Measurements from ENCODE around the gene C10orf53. TPM values are rescaled to one million over a fixed set of nuclear protein-coding genes. Genes with fewer than 3 reads are reported as not detected.
"Not testable (repeated sequence)": the region's sequence is repeated elsewhere in the genome, so short reads cannot be mapped to it uniquely, and the experiment has no call there.

Gene C10orf53
- polyA plus RNA-seq, 12 donors = 0.08 TPM; not detected in 11

DNA sequence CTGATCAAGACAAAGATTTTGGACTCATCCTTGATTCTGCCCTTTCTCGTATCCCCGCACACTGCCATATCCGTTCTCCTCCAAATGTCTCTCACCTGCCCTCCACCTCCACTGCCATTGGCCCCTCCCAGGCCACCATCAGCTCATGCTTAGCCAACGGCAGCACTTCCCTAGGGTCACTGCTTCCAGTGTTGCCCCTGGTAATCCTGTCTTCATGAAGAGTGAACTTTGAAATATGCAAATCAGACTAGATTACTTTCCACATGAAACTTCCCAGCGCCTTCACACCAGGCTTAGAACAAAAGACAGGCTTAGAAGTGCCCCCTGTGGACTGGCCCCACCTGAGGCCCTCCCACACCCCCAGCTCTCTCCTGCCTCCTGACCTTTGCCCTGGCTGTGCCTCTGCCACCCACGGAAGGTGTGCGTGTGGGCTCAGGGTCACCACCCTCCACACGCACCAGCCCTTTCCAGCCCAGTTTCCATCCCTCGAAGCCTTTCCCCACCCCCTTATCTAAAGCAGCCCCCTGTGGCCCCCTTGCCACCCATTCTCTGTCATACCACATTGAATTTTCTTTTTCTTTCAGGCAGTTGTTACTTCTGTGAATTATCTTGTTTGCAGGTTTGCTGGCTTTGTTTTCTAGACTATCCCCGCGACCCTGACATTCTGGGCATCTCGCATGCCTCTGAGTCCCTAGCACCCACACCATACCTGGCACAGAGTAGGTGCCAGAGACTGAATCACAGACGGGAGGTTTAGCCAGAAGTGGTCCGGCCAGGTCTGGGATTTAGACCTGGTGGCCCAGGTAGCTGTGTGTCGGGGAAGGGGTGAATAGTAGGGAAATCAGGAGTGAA lies 26.8 kb upstream of the C10orf53 start:
- no peak for DNase-seq

DNA sequence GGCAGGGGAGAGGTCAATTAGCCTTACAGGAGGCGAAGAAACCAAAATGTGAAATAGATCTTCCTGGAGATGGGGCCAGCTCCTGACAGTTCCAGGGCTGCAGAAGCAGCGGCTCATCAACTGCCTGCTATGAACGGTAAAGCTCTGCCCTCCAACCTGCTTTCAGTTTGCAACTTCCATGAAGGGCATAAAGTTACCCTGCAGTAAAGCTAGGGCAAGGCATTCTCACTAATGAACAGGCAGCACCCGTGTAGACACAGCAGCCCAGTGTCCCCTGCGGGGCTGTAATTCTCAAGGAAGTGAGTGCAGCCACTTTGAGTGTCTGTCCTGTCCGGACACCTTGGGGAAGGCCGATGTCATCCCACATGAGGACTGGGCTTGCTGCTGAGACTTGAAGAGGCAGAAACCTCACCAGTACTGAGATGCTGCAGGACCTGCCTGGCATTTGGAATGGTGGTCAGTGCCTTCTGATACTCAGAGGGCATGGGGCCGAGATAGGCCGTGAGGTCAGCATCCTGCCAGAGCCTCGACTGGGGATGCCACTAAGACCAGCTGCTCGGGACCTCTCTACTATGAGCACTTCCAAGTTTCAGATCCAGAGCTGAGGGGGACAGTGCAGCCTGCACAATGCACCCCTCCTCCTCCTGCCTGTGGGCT lies 26.1 kb upstream of the C10orf53 start:
- DNase-seq = no peak

DNA sequence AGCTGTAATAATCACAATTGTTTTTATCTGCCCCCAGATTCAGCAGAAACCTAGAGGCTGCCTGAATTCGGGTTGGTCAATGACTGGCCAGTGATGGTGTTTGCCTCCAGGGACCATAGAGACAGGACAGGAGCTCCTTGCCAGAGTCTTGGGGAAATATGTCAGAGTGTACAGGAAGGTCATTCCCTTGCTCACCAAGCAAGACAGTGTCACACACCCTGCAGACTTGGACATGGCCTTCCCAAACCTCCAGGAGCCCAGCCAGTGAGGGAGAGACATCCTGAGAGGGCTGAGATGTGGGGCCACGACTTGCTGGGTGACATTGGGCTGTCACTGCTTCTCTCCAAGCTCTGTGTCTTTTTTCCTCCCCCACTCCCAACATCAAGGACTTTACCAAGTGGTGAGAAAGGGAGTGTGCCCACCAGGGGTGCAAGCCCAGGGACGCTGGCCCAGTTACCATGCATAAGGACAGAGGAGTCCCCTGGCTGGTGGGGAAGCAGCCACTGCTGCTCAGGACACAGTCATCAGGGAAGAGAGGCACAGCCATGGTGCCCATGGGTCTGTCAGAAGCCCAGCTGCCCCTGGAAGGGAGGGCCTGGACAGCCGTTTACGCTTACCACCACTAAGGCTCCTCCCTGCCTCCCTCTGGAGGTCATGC lies 25.3 kb upstream of the C10orf53 start:
- no peak for DNase-seq

DNA sequence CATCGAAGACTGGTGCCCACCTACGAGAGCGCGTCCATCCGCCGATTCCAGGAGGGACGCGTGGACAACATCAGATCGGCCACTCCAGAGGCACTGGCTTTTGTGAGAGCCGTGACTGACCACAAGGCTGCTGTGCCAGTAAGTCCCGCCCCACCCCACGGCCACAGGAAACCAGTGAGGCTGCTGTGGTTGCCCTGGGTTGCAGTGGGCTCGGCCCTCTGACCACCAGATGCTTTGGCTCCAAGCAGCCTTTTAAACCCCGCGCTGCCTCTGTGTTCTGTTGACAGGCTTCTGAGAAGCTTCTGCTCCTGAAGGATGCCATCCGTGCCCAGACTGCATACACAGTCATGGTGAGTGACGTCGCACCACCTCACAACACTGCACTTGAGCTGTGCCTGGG lies 24.4 kb upstream of the C10orf53 start:
- no peak for DNase-seq

DNA sequence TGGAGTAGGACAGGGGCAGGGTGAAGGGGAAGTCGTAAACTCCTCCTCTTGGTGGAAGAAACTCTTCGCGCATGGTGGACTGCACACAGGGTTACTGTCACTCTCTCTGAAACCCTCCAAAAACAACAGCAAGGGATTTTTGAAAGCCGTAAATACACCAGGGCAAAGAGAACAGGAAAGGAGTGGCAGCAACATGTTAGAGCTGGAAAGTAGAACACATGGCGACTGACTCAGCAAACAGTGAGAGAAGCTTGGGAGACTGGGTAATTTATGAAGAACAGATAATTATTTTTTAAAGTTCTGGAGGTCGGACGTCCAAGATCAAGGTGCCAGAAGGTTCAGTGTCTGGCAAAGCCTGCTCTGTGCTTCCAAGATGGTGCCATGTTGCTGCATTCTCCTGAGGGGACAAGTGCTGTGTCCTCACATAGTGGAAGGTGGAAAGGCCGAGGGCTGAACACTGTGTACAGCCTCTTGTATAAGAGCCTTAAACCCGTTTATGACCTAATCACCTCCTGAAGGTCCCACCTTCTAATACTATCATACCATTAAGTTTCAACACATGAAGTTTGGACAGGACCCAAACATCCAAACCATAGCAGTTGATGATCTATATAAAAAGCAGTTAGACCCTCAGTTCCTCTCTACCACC lies 22.5 kb upstream of the C10orf53 start:
- DNase-seq = no peak

DNA sequence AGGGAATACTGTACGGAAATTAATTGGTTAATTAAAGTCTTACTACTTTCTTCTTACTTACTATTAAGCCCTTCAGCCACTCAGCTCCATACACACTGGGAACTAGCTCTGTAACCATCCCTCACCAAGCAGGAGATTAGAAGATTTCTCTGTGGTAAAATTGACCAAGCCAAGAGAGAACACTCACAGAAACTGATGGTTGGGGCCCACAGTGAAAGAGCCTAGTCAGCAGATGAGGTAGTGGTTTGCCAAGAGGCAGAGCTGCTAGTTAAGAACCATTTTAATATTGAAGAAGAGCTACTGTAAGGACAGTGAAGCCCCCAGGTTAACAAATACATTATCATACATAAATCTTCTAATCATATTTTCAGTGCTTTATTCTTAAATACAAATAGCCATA lies 21.8 kb upstream of the C10orf53 start:
- DNase-seq = no peak

DNA sequence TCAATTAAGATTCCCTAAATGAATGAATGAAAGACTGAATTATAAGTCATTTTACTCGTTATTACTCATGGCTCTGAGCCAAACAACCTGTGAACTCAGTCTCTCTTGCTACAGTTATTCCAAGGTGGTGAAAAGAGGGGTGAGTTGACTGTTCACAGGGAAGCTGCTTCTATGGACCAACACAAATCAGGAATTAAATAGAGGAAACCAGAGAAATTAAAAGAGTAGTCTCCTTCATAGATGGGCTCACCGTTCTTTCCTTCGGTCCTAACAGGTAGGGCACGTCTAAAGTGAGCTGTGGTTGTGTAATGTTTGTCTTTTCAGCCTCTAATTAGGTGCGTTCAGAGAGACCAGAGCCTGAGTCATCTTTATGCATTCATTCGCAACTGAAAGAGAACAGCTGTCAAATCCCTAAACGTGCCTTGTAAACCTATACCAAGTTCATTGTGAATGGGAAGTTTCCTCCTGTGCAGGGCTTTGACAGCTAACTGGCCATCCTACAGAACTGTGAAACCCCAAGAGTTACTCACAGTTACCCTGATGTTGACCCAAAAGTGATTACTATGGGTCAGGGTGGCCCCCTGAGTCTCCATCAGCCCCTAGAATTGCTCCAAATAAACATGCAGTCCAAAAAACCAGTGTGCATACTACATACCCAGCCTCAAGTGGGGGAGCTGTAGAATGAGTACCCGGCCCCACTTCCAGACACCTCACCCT lies 18.2 kb upstream of the C10orf53 start:
- no peak for DNase-seq

DNA sequence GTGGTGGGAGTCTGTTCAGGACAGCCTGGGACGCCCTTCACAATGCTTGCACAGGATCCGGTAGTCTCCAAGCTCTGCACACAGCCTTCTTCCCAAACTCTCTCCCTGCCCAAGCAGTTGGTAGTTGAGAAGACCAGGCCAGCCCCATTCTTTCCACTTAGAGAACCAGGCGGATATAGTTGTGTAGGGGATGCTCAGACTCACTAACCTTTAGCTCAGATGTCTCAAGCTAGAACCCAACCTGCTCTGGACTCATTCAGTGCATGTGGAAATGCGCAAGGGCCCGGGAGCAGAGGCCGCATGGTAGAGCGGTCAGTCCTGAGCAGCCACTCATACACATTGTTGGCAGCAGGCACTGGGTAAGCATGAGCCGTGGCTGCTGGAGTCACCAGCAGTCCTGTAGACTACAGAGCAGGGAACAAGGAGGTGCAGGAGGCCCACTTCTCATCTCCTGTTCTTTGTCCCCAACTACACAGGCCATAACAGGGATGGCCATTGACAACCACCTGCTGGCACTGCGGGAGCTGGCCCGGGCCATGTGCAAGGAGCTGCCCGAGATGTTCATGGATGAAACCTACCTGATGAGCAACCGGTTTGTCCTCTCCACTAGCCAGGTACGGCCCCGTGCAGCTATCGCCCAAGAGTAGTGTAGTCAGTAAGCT lies 17.2 kb upstream of the C10orf53 start:
- DNase-seq = no peak

DNA sequence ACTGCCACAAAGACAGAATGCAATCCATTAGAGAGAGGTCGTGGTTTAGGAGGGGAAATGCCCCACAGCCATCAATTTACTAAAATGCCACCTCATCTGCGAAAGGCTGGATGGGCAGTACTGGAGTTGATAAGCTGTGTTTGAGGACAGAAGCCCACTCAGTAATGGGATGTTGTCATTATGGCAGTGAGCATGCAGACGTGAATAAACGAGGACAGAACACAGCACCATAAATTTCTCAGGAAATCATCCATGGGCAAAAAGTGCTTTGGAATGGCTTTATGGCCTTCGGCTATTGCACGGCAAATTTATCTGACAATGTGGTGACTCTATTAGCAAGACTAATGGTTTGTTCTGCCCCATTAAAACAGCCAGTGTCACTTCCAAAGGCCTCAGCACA lies 15.9 kb upstream of the C10orf53 start:
- DNase-seq = no peak

DNA sequence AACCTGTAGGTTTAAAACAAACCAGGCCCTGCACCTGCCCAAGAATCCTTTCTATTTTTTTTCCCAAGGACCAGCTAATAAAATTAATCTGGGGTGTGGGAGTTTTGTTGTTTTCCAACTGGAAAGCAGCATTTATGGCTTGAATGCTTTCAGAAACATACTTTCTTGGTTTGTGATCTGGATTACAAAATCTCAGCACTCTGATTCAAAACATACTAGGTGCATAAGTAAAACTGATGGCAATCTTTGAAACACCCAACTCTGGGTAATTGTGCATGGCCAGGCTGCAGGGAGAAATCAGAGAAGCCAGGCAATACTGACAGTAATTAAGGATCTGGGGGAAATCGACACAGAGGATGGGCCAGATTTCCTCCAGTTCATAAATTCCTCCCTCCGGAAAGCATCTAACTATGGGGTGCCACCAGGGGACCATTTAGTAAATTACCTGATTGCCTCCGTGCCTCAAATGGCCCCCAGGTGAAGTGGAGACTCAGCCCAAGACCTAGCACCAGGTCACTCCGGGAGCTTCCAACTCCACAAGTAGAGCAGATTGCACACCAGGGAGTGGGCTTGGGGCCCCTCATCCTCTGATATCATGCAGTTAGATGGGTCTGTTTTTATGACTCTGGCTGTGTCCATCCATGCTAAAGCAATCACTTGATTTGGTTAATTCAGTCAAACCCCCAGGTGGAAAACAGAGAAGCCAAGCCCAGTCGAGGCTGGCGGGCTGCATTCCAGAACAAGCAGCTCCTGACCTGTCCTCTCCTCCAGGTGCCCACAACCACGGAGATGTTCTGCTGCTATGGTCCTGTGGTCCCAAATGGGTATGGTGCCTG lies 15.2 kb upstream of the C10orf53 start:
- DNase-seq = no peak

DNA sequence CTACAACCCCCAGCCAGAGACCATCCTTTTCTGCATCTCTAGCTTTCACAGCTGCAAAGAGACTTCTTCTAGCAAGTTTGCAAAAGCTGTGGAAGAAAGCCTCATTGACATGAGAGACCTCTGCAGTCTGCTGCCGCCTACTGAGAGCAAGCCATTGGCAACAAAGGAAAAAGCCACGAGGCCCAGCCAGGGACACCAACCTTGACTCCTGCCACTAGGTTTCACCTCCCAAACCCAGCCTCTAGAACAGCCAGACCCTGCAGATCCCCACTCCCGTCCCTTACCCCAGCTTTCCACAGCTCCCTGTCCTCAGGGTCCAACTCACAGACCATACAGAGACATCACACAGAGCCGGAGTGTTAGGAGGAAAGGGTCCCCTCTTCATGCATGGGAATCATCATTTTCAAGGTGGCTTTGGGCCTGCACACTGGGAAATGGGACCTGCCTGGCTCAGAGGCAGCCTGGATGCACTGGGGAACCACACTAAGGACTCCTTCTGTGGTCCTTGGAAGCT lies 14.6 kb upstream of the C10orf53 start:
- no peak for DNase-seq

DNA sequence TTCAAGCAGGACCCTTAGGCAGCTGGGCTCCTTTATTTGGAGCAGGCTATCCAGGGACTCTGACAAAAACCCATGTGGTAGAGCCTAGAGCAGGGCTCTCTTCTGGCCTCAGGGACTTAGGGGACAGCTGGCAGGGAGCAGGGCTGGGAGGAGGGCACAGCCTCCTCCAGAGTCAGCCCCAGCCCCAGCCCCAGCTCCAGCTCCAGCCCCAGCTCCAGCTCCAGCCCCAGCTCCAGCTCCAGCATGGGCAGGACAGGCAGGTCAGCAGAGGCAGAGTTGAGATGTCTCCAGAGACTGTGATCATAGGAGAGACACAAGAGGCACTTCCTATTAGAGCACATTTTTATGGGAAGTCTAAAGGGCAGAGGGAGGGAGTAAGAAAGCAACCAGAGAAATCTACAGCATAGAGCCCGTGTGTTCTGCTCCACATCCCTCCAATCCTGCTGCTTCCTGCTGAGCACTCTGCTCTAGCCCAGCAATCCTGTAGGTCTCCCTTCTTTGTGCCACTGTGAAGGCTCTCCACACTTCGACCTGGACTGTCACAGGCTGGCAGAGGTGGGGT lies 13.3 kb upstream of the C10orf53 start:
- no peak for DNase-seq

DNA sequence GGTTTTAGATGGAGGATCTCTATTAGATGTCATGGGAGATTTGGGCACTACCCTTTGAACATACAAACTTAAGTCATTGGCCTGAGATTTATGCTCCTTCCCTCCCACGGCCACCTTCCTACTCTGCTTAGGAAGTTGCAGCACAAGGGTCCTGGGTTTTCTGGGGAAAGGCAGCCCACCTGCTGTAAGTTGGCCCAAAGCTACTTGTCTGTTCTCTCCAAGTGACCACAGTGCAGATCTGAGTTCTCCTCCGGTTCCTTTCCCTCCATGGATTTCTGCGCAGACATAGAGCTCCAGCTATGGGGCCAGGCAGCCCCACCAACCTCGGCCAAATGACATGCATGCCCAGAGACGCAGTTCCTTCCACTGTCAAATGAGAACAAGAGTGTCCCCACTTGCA lies 12.8 kb upstream of the C10orf53 start:
- no peak for DNase-seq

DNA sequence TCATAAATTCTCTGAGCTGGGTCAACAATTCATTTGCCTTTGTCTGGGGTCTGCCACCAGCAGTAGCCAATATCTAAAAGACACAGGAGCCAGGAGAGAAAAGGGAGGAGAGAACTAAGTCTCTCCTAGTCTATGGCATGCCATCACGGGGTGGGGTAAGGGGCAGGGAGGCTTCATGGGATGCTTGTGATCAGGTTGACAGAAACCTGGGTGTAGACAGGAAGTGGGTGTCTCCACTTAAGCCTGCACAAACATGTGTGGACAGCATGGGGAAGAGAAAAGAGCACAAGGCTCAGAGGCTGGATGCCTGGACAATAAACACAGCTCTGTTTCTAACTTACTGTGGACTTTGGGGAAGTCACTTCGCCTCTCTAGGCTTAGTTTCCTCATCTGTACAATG lies 11.5 kb upstream of the C10orf53 start:
- DNase-seq = no peak

DNA sequence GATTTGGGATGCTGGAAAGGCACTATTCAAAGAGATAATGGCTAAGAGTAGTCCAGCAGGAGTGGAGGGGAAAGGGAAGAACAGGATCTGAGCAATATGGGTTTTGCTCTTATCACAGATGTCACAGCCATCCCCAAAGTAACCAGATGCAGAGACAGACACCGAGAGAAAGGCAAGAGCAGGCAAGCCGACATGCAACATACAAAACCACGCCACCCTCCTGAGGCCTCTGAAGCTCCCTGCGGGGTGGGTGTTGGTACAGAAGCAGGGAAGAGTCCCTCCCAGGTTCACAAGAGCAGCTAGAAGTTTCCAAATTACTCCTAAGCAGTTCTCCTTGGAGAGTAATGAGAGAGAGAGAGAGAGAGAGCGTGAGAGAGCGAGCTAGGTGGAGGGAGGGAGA lies 10.8 kb upstream of the C10orf53 start:
- no peak for DNase-seq

DNA sequence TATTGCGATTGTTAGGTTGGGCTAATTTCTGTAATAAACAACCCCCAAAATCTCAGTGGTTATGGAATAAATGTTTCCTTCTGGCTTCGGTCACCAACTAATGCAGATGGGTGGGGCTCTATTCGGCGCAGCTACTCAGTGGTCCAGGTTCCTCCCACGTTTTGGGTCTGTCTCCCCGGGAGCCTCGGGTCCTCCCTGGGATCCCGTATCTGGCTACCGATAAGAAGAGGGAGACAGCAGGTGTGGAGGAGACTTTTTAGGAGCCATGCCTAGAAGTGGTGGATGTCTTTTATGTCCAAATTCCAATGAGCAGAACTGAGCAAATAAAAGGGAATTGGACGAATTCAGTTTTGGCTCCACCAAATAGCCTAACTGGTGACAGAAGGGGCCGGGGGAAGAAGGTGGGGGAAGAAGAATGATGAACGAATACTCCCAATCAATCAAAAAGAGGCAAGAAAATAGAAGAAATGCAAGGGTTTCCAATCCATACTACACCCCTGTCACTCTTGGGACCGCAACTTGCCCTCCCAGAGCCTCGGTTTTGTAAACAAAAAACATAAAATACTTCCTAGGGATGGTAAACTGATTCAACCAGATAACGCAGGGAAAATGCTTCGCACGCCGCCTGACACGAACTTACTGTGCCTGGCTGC lies 498 bp upstream of the C10orf53 start:
- DNase-seq = no peak

DNA sequence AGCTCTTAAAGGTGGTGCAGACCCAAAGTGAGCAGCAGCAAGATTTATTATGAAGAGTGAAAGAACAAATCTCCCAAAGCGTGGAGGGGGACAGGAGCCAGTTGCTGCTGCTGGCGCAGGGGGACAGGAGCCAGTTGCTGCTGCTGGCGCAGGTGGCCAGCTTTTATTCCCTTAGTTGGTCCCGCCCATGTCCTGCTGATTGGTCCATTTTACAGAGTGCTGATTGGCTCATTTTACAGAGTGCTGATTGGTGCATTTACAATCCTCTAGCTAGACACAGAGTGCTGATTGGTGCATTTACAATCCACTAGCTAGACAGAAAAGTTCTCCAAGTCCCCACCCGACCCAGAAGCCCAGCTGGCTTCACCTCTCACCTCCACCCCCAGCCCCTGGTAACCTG lies 3.0 kb downstream of the C10orf53 start:
- not testable (repeated sequence) for DNase-seq

DNA sequence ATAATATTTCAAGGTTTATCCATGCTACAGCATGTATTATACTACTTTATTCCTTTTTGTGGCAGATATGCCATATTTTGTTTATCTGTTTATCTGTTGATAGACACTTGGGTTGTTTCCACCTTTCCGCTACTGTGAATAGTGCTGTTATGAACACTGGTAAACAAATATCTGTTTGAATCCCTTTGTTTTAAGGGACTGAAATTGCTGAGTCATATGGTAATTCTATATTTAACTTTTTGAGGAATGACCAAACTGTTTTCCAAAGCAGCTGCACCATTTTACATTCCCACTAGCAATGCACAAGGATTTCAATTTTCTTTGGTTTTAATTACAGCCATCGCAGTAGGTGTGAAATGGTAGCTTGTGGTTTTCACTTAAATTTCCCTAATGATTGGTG lies 3.4 kb downstream of the C10orf53 start:
- no peak for DNase-seq

DNA sequence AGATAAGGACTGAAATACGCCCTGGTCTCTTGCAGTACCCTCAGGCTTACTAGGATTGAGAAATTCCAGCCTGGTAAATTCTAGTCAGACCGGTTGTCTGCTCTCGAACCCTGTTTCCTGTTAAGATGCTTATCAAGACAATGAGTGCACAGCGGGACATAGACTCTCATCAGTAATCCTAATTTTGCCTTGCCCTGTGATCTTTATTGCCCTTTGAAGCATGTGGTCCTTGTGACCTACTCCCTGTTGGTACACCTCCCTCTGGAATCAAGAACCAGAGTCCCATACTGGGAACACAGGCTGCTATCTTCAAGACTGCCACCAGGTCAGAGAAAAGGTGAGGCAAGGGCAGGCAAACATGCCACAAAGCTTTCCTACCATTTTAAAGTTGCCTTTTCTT lies 7.2 kb downstream of the C10orf53 start:
- no peak for DNase-seq
